Stimulated activated CD4-positive, alpha-beta T cell treated with anti-CD3 and anti-CD28 coated beads, Interleukin-1b, Interleukin-23, amount 100 ng/mL, for 24 hours (primary cell): Measurements from ENCODE around the gene KRTAP3-2.
"Not testable (repeated sequence)": the region's sequence is repeated elsewhere in the genome, so short reads cannot be mapped to it uniquely, and the experiment has no call there.

Source experiments
- DNase-seq, 4 experiments: peaks; one replicate each; pipeline ENCODE4 v3.0.0-alpha.2; 2020; ENCODE audit warnings: low read depth in 4 of 4, low spot score in 1 of 4

KRTAP3-2 gene

DNA sequence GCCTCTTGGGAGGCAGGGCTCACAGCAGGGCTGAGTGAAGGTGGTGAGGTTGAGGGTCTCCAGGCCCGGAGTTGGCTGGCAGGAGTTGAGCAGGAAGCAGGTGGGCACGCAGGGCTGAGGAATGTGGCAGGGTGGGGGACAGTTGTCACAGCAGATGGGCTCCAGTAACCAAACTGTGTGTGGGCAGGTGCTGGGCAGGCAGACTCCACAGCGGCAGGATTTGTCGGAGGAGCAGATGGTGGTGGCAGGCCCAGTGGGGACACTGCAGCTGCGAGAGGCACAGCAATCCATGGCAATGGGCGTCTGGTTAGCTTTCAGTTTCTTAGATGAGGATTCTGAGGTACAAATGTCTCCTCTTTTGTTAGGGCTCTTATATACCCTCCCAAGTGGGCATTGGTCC, at the start of gene KRTAP3-2:
Gene KRTAP3-2, minus strand, starts transcription at position 344 of the 400 bp plus-strand sequence. Its CDS starts 53 bp downstream, at position 291.
- DNase-seq = not testable (repeated sequence)

DNA sequence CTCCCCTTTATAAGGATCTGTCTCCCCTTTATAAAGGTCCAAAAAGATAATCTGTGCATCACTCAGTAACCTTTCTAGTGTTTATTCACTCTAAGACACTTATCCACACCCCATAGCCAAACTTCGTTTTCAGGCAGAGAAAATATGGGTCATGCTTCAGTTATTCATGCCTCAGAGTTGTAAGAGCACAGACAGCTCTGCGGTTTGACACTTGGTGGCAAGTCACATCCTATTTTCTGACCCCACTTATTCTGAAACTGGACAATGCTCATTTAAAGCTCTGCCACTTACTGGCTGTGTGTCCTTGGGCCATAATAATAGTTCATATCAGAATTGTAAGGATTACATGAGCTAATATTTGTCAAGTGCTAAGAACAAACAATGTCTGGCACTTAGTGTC, 49.4 kb upstream of the KRTAP3-2 start:
- DNase-seq = no peak

DNA sequence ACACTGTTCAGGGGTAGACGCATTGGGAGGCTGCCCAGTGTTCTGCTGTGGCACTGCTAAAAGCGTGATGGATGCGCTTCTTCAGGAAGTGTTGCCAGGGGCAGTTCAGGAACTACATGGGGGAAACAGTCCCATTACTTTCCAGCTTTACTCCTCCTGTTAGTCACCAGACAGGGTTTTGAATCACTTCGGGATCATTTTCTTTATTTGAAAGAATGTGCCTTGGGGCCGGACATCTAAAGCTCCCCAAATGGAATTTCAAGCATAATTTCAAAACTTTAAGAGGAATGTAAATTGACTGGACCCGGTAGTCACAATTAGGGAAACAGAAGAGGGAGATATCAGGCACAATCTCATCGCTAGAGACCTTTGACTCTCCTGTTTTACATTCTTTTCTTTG, 48.7 kb upstream of the KRTAP3-2 start:
- DNase-seq = no peak

DNA sequence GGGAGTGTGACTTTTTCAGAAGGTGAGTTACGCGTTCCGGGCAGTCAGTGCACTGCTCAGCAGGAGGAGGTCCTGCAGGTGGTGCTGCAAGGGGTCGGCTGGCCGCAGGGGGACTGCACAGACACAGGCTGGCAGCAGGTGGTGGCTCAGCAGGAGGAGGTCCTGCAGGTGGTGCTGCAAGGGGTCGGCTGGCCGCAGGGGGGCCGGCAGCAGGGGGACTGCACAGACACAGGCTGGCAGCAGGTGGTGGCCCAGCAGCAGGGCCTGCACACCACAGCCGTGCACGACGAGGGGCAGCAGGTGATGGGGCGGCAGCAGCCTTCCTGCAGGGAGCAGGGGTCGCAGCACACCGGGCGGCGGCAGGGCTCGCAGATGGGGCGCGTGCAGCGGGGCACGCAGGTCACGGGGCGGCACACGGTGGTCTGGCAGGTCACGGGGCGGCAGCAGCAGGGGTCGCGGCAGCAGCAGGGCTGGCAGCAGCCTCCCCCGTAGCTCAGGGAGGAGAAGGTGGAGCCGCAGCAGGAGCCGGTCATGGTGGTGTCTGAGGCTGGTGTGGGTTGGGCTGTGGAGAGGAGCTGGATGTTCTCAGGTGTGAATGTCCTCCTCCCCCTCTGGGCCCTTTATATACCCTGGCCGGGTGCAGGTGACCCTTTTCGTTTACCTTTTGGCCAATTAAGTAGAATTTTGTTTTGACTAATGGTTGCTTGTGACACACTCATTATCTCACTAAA, 47.2 kb upstream of the KRTAP3-2 start, which contains the start of gene KRTAP2-1:
Gene KRTAP2-1, minus strand, starts transcription at position 582 of the 731 bp plus-strand sequence. Its CDS starts 49 bp downstream, at position 533.
- DNase-seq = not testable (repeated sequence)

DNA sequence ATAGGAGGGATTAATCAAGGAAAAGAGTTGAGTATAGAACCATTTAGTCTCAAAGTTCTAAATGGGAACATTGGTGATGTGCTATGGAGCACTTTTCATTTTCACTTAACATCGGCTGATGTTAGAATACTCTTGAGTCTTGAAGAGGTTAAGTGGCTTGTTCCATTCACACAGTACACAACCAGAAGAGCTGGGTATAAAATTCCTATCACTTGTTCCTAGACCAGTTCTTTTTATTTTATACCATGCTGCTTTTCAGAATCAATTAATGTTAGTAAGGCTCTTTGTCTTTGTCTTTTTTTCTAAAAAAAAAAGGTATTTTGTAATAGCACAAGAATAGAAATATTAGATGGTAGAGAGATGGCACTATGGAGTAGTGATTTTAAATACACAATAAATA, 43.2 kb upstream of the KRTAP3-2 start:
- DNase-seq = no peak

DNA sequence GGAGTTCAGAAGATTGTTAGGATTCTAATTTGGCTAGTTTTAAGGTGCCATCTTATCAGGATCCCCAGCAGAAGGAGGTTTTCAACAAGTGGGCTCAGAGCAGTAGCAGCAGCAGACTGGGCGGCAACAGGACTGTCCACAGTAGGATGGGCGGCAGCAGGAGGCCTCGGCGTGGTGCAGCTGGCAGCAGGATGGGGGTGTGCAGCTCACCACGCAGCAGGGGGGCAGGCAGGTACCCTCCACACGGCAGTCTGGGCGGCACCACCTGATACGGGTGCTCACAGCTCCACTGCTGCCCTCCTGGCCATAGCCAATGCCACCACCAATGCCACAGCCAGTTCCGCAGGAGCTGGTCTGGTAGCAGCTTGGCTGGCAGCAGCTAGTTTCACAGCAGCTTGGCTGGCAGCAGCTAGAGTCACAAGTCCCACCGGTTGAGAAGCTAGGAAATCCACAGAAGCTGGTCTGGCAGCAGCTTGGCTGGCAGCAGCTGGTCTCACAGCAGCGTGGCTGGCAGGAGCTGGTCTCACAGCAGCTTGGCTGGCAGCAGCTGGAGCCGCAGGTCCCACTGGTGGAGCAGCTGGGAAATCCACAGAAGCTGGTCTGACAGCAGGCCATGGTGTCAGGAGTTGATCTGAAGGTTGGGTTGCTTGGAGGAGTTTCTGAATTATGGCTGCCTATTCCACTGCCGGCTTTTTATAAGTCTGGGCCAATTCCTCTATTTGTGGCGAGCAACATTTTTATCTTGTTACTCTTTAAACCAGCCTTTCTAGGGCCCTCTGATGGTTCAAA, 41.3 kb upstream of the KRTAP3-2 start, which contains the start of gene KRTAP1-1:
Gene KRTAP1-1, minus strand, starts transcription at position 668 of the 789 bp plus-strand sequence. Its CDS starts 53 bp downstream, at position 615.
- DNase-seq = not testable (repeated sequence)

DNA sequence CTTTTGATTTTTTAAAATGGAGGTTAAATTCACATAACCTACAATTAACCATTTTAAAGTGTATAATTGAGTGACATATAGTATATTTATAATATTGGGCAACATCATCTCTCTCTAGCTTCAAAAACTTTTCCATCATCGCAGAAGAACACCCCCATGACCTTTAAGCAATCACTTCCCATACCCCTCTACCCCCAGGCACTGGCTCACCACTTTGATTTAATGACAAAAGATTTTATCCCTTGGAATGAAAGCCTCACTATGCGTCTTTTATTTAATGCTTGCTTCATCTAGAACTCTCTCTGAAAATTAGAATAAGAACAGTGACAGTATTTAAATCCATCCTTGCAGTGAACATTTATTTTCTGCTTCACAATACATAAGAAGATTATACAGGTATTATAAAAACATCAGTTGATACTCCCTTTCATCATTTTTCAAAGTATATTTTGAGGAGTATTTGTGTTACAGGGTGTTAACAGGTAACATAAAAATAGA, 38.2 kb upstream of the KRTAP3-2 start:
- DNase-seq = no peak

- DNase-seq = not testable (repeated sequence)
Measured at GRCh38 chr17:41034346-41034935, 34.7 kb upstream of the KRTAP3-2 start, which contains the start of gene KRTAP1-3. Gene KRTAP1-3 (minus strand): TSS chr17:41034874. CDS start chr17:41034821, 53 bp downstream.

- no peak for DNase-seq
Measured at GRCh38 chr17:41029633-41030245, 30.0 kb upstream of the KRTAP3-2 start, which contains the start of gene KRTAP1-4. Gene KRTAP1-4 (minus strand): TSS chr17:41030195. CDS start chr17:41030078, 117 bp downstream.

- no peak for DNase-seq
Measured at GRCh38 chr17:41026715-41027471, 27.2 kb upstream of the KRTAP3-2 start, which contains the start of gene KRTAP1-5. Gene KRTAP1-5 (minus strand): TSS chr17:41027208. CDS start chr17:41027155, 53 bp downstream.

GRCh38 chr17:41024697-41025096, 25.0 kb upstream of the KRTAP3-2 start:
- DNase-seq = no peak

DNA sequence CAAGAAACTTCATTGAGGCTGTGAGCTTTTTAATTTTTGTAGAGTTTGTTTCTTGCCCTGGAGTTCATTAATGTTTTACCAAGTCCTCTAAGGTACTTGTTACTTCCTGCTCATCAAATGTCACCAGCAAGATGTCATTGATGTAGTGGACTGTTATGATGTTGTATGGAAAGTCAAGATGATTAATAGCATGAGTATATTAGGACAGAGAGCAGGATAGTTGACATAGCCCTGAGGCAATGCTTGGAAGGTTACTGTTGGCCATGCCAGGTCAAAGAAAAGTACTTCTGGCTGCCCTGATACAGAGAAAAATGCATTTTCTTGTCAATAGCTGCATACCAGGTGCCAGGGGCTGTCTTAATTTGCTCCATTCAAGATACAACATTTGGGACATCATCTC, 20.6 kb upstream of the KRTAP3-2 start:
- DNase-seq = no peak

- no peak for DNase-seq
Measured at GRCh38 chr17:41019415-41019814, 19.7 kb upstream of the KRTAP3-2 start.

GRCh38 chr17:41018541-41018940, 18.8 kb upstream of the KRTAP3-2 start:
- DNase-seq = no peak

DNA sequence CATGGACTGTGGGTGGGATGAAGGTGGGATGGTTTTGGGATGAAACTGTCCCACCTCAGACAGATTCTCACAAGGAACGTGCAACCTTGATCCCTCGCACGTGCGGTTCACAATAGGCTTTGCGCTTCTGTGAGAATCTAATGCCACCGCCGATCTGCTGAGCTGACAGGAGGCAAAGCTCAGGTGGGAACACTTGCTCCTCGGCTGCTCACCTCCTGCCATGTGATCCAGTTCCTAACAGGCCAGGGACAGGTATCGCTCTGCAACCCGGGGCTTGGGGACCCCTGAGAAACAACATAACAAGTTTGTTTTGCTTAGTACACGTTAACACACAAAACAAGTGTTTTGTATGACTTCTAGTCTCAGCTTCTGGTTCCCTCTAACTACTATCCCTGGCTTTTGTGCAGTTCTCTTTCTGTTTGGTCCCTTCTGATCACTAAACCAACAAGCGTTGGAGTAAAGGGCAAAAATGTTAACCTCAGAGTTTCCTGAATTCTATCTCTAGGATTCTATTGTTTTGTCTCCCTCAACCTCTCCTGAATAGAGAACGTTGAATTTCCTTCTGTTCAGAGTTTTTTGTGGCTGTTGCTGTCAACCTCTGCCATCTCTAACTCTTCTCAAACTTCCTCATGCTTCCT, 17.0 kb upstream of the KRTAP3-2 start:
- no peak for DNase-seq

DNA sequence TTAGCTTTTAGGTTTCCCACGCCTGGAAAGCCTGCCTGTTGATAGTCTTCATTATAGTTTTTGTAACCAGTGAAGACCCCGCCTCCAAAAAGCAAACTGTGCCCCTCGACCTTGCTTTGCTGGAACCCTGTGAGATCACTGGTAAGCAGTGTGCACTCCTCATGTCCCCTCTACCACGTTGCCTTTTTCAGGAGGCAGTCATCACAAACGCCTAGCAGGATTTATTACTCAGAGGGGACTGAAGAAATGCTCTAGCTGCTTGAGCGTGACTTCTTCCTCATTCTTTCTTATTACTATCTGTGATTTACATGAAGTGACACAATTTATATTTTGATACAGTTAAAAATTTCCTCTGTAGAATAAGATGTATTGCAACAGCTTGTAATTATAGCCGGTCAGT, 15.7 kb upstream of the KRTAP3-2 start:
- DNase-seq = no peak

DNA sequence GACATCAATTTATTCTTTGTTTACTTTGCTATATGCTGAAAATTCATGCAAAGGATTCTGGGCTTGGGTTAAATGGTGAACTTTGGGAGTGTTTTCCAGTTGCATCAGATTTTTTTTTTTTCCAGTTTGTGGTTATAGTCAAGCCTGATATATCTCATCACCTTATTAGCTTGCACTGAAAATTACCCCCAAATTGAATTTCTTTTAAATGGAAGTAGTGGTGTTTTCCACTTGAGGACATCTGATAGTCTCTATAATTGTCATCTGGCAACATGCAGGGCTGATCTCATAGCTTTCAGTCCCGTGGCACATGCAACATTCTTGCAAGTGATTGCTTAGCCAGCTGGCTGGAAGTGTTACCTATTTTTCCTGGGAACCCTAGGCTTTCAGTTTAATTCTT, 13.9 kb upstream of the KRTAP3-2 start:
- DNase-seq = no peak

- no peak for DNase-seq
Measured at GRCh38 chr17:41013181-41013580, 13.5 kb upstream of the KRTAP3-2 start.

DNA sequence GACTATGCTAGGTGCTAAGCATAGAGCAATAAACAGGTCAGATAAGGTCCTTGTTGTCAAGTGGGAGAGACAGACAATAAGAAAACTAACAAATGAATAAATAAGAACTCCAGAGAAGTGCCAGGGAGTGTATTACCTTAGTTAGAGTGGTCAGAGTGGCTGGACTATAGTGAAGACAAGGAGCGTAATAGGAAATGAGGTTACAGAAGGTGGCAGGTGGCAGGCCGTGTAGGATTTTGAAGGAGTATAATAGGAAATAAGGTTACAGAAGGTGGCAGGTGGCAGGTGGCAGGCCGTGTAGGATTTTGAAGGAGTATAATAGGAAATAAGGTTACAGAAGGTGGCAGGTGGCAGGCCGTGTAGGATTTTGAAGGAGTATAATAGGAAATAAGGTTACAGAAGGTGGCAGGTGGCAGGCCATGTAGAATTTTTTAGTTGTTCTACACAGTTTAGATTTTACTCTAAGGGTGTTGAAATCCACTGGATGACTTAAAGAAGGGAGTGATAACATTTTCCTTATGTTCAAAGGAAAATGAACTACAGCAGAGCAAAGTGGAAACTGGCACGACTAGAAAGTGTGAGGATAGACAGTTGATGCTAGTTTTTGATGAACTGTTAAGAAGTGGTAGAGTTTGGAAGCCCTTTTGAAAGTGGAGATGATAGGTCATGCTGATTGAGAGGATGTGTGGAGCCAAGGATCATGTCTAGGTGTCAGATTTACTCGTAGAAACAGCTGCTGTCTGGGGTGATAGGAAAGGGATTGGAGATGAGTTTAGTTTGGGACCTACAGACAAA, 12.8 kb upstream of the KRTAP3-2 start:
- no peak for DNase-seq
